Dendritic cell treated with granulocyte-macrophage colony-stimulating factor and Interleukin-4, amounts not matched to agents 40 ng/mL and 50 ng/mL, for 4 days (primary cell): ENCODE data around the gene GUSB.
A peak's percentile ranks its signal among the peaks of the same experiment; 100 is the strongest.
"Not testable (repeated sequence)": the region's sequence is repeated elsewhere in the genome, so short reads cannot be mapped to it uniquely, and the experiment has no call there.

Experiments used
- H3K27ac Mint-ChIP-seq: one replicate; pipeline ENCODE4 v1.8.0; 2022; ENCODE audit warnings: mild to moderate bottlenecking, mixed read lengths
- H3K27me3 Mint-ChIP-seq: one replicate; pipeline ENCODE4 v1.8.0; 2022; ENCODE audit warnings: mild to moderate bottlenecking, mixed read lengths
- H3K36me3 Mint-ChIP-seq: one replicate; pipeline ENCODE4 v1.8.0; 2022; ENCODE audit warnings: low read depth, mixed read lengths
- H3K4me1 Mint-ChIP-seq: one replicate; pipeline ENCODE4 v1.8.0; 2022; ENCODE audit warnings: low read depth, mixed read lengths
- H3K4me3 Mint-ChIP-seq: one replicate; pipeline ENCODE4 v1.8.0; 2022; ENCODE audit warnings: mild to moderate bottlenecking, moderate library complexity, mixed read lengths
- H3K9me3 Mint-ChIP-seq: one replicate; pipeline ENCODE4 v1.8.0; 2022; ENCODE audit warnings: mixed read lengths
- intact Hi-C: fragments of 100-400 bp; cut with micrococcal nuclease; formaldehyde crosslinking; loops from one replicate; pipeline ENCODE4 v1.15.0; 2022

GUSB gene

GRCh38 chr7:65967361-65968155, 14.5 kb downstream of the GUSB start:
- Mint-ChIP-seq H3K4me3 (no peak overlapping the region), H3K27me3 (no peaks in the 10 kb centered on the region), H3K36me3 (peaks cover 100% of the 10 kb centered on the region), H3K4me1 (peaks cover 15% of the 10 kb centered on the region), H3K9me3 (no peaks in the 10 kb centered on the region), H3K27ac (no peak overlapping the region)
- intact Hi-C loops: no loop called here

- H3K27ac Mint-ChIP-seq: peak overlapping the region; percentile 62
Measured at GRCh38 chr7:65966146-65966545, 15.9 kb downstream of the GUSB start.

GRCh38 chr7:65964671-65965070, 17.3 kb downstream of the GUSB start:
- intact Hi-C loops, H3K9me3 Mint-ChIP-seq, H3K27ac Mint-ChIP-seq, H3K27me3 Mint-ChIP-seq, H3K4me3 Mint-ChIP-seq: not testable (repeated sequence)
- H3K36me3 Mint-ChIP-seq: peaks cover 100% of the 10 kb centered on the region
- H3K4me1 Mint-ChIP-seq: peaks cover 15% of the 10 kb centered on the region

More at GRCh38 chr7:65966146-65966545, 15.9 kb downstream of the GUSB start:
- H3K27me3 Mint-ChIP-seq: no peaks in the 10 kb centered on the region
- intact Hi-C loops: no loop called here
- peaks cover 15% of the 10 kb centered on the region for H3K4me1 Mint-ChIP-seq
- H3K9me3 Mint-ChIP-seq: no peaks in the 10 kb centered on the region
- no peak overlapping the region for H3K4me3 Mint-ChIP-seq
- peaks cover 100% of the 10 kb centered on the region for H3K36me3 Mint-ChIP-seq

GRCh38 chr7:65962033-65962432, 20.0 kb downstream of the GUSB start:
- peaks cover 11% of the 10 kb centered on the region for H3K4me1 Mint-ChIP-seq
- no peaks in the 10 kb centered on the region for H3K27me3 Mint-ChIP-seq
- no peaks in the 10 kb centered on the region for H3K9me3 Mint-ChIP-seq
- peaks cover 90% of the 10 kb centered on the region for H3K36me3 Mint-ChIP-seq
- intact Hi-C loops: no loop called here
- no peak overlapping the region for H3K4me3 Mint-ChIP-seq
- no peak overlapping the region for H3K27ac Mint-ChIP-seq

- Mint-ChIP-seq H3K4me1 (no peaks in the 10 kb centered on the region), H3K4me3 (no peak overlapping the region), H3K36me3 (peaks cover 85% of the 10 kb centered on the region), H3K27ac (no peak overlapping the region), H3K9me3 (no peaks in the 10 kb centered on the region), H3K27me3 (no peaks in the 10 kb centered on the region)
- intact Hi-C loops: no loop called here
Measured at GRCh38 chr7:65960351-65961074, 21.5 kb downstream of the GUSB start.

GRCh38 chr7:65955718-65956117, 26.3 kb downstream of the GUSB start:
- Mint-ChIP-seq H3K4me3 (no peak overlapping the region), H3K4me1 (no peaks in the 10 kb centered on the region), H3K36me3 (peaks cover 56% of the 10 kb centered on the region), H3K27ac (no peak overlapping the region), H3K9me3 (no peaks in the 10 kb centered on the region), H3K27me3 (no peaks in the 10 kb centered on the region)
- intact Hi-C loops: no loop called here

- H3K4me1 Mint-ChIP-seq: no peaks in the 10 kb centered on the region
- no peak overlapping the region for H3K27ac Mint-ChIP-seq
- no peaks in the 10 kb centered on the region for H3K27me3 Mint-ChIP-seq
- H3K4me3 Mint-ChIP-seq: no peak overlapping the region
- peaks cover 38% of the 10 kb centered on the region for H3K36me3 Mint-ChIP-seq
- intact Hi-C loops: no loop called here
- no peaks in the 10 kb centered on the region for H3K9me3 Mint-ChIP-seq
Measured at GRCh38 chr7:65953890-65954450, 28.0 kb downstream of the GUSB start.

GRCh38 chr7:65953001-65953720, 28.9 kb downstream of the GUSB start:
- Mint-ChIP-seq H3K4me3 (no peak overlapping the region), H3K9me3 (no peaks in the 10 kb centered on the region), H3K27ac (no peak overlapping the region), H3K4me1 (no peaks in the 10 kb centered on the region), H3K36me3 (peaks cover 34% of the 10 kb centered on the region), H3K27me3 (no peaks in the 10 kb centered on the region)
- intact Hi-C loops: no loop called here

- Mint-ChIP-seq H3K27ac (no peak overlapping the region), H3K4me1 (no peaks in the 10 kb centered on the region), H3K4me3 (no peak overlapping the region), H3K27me3 (no peaks in the 10 kb centered on the region), H3K36me3 (peaks cover 29% of the 10 kb centered on the region), H3K9me3 (no peaks in the 10 kb centered on the region)
- intact Hi-C loops: no loop called here
Measured at GRCh38 chr7:65951837-65952578, 30.0 kb downstream of the GUSB start.

- intact Hi-C loops: no loop called here
- Mint-ChIP-seq H3K4me1 (no peaks in the 10 kb centered on the region), H3K4me3 (no peak overlapping the region), H3K9me3 (no peaks in the 10 kb centered on the region), H3K36me3 (no peaks in the 10 kb centered on the region), H3K27ac (no peak overlapping the region), H3K27me3 (no peaks in the 10 kb centered on the region)
Measured at GRCh38 chr7:65946904-65947303, 35.1 kb downstream of the GUSB start.

GRCh38 chr7:65945787-65946186, 36.2 kb downstream of the GUSB start:
- intact Hi-C loops, H3K9me3 Mint-ChIP-seq, H3K27ac Mint-ChIP-seq, H3K36me3 Mint-ChIP-seq, H3K4me1 Mint-ChIP-seq, H3K27me3 Mint-ChIP-seq, H3K4me3 Mint-ChIP-seq: not testable (repeated sequence)

- H3K36me3 Mint-ChIP-seq: peaks cover 19% of the 10 kb centered on the region
- H3K27ac Mint-ChIP-seq: no peak overlapping the region
- H3K4me1 Mint-ChIP-seq: no peaks in the 10 kb centered on the region
- no peak overlapping the region for H3K4me3 Mint-ChIP-seq
- no peaks in the 10 kb centered on the region for H3K27me3 Mint-ChIP-seq
- intact Hi-C loops: no loop called here
- no peaks in the 10 kb centered on the region for H3K9me3 Mint-ChIP-seq
Measured at GRCh38 chr7:65938336-65938895, 43.6 kb downstream of the GUSB start.

GRCh38 chr7:65937296-65937695, 44.7 kb downstream of the GUSB start:
- Mint-ChIP-seq H3K36me3 (peaks cover 19% of the 10 kb centered on the region), H3K27me3 (no peaks in the 10 kb centered on the region), H3K4me1 (no peaks in the 10 kb centered on the region), H3K4me3 (no peak overlapping the region), H3K9me3 (no peaks in the 10 kb centered on the region), H3K27ac (no peak overlapping the region)
- intact Hi-C loops: no loop called here
